KMS-11 (cell line): ENCODE data around the gene REPS2.

ENCODE experiments used
- H2AFZ ChIP-seq: fragments of 200-600 bp; sonication (generic); 2 replicates; pipeline ENCODE4 v1.6.1; 2016; ENCODE audit warnings: antibody characterized with exemption, mixed run types, low read depth
- H3K27ac ChIP-seq: fragments of 200-600 bp; sonication (generic); 2 replicates; pipeline ENCODE4 v1.6.1; 2016; ENCODE audit warnings: mild to moderate bottlenecking, mixed run types
- H3K27me3 ChIP-seq: fragments of 200-600 bp; sonication (generic); 2 replicates; pipeline ENCODE4 v1.6.1; 2017; ENCODE audit warnings: mild to moderate bottlenecking, low read depth, mixed run types, moderate library complexity; ENCODE audit not compliant: insufficient read depth
- H3K36me3 ChIP-seq: fragments of 200-600 bp; sonication (generic); 2 replicates; pipeline ENCODE4 v1.6.1; 2017; ENCODE audit warnings: mild to moderate bottlenecking, mixed run types; ENCODE audit not compliant: insufficient read depth
- H3K4me1 ChIP-seq: fragments of 200-600 bp; sonication (generic); 2 replicates; pipeline ENCODE4 v1.6.1; 2016; ENCODE audit warnings: mild to moderate bottlenecking, low read depth, mixed run types; ENCODE audit not compliant: poor library complexity, severe bottlenecking
- H3K4me2 ChIP-seq: fragments of 200-600 bp; sonication (generic); 2 replicates; pipeline ENCODE4 v1.7.0; 2016; ENCODE audit warnings: mild to moderate bottlenecking, mixed run types
- H3K4me3 ChIP-seq: fragments of 200-600 bp; sonication (generic); IDR thresholded peaks from 2 replicates; pipeline ENCODE4 v1.6.1; 2017; ENCODE audit warnings: low read depth, low read length, mixed read lengths; ENCODE audit not compliant: insufficient read depth
- H3K79me2 ChIP-seq: fragments of 200-600 bp; sonication (generic); 2 replicates; pipeline ENCODE4 v1.6.1; 2016; ENCODE audit warnings: low read depth, mixed run types; ENCODE audit not compliant: insufficient read depth
- H3K9ac ChIP-seq: fragments of 200-600 bp; sonication (generic); 2 replicates; pipeline ENCODE4 v1.6.1; 2016; ENCODE audit warnings: mild to moderate bottlenecking, mixed run types
- H4K20me1 ChIP-seq: fragments of 200-600 bp; sonication (generic); 2 replicates; pipeline ENCODE4 v1.6.1; 2016; ENCODE audit warnings: mild to moderate bottlenecking, mixed run types; ENCODE audit not compliant: insufficient read depth
- CTCF ChIP-seq: fragments of 200-600 bp; sonication (generic); conservative IDR thresholded peaks from 2 replicates; pipeline ENCODE4 v1.6.1; 2017; ENCODE audit warnings: low read depth, mild to moderate bottlenecking, antibody characterized with exemption, low read length, moderate library complexity, mixed read lengths

The REPS2 gene

GRCh38 chrX:17174671-17175070 lies 228.2 kb downstream of the REPS2 start:
- no peak overlapping the region for H2AFZ ChIP-seq
- no peak overlapping the region for H3K4me2 ChIP-seq
- no peak overlapping the region for H3K9ac ChIP-seq
- H3K4me1 ChIP-seq = no peaks in the 10 kb centered on the region
- no peak overlapping the region for H3K4me3 ChIP-seq
- H4K20me1 ChIP-seq = no peaks in the 10 kb centered on the region
- no peaks in the 10 kb centered on the region for H3K36me3 ChIP-seq
- no peaks in the 10 kb centered on the region for H3K79me2 ChIP-seq
- H3K27me3 ChIP-seq = no peaks in the 10 kb centered on the region
- H3K27ac ChIP-seq = no peak overlapping the region
- TF ChIP-seq CTCF = no peak

GRCh38 chrX:17182317-17182716 lies 235.9 kb downstream of the REPS2 start:
- no peak overlapping the region for H3K27ac ChIP-seq
- H2AFZ ChIP-seq = no peak overlapping the region
- no peak overlapping the region for H3K9ac ChIP-seq
- no peak overlapping the region for H3K4me2 ChIP-seq
- H3K4me3 ChIP-seq = no peak overlapping the region
- no peak for TF ChIP-seq CTCF
- no peaks in the 10 kb centered on the region for H4K20me1 ChIP-seq
- no peaks in the 10 kb centered on the region for H3K36me3 ChIP-seq
- no peaks in the 10 kb centered on the region for H3K4me1 ChIP-seq
- H3K27me3 ChIP-seq = no peaks in the 10 kb centered on the region
- no peaks in the 10 kb centered on the region for H3K79me2 ChIP-seq

GRCh38 chrX:17183566-17183965 lies 237.1 kb downstream of the REPS2 start:
- no peak for TF ChIP-seq CTCF
- no peak overlapping the region for H3K4me3 ChIP-seq
- H3K4me1 ChIP-seq = no peaks in the 10 kb centered on the region
- no peaks in the 10 kb centered on the region for H3K27me3 ChIP-seq
- H3K4me2 ChIP-seq = no peak overlapping the region
- H2AFZ ChIP-seq = no peak overlapping the region
- no peak overlapping the region for H3K9ac ChIP-seq
- H3K79me2 ChIP-seq = no peaks in the 10 kb centered on the region
- no peak overlapping the region for H3K27ac ChIP-seq
- H3K36me3 ChIP-seq = no peaks in the 10 kb centered on the region
- no peaks in the 10 kb centered on the region for H4K20me1 ChIP-seq

- Histone ChIP-seq H3K27me3 (no peaks in the 10 kb centered on the region), H3K4me1 (no peaks in the 10 kb centered on the region), H3K4me3 (no peak overlapping the region), H3K27ac (no peak overlapping the region), H3K36me3 (no peaks in the 10 kb centered on the region), H3K9ac (no peak overlapping the region), H3K79me2 (no peaks in the 10 kb centered on the region), H3K4me2 (no peak overlapping the region), H4K20me1 (no peaks in the 10 kb centered on the region), H2AFZ (no peak overlapping the region)
- no peak for TF ChIP-seq CTCF
These were observed 239.0 kb downstream of the REPS2 start for GRCh38 chrX:17185431-17185830.
